OCI-LY1 (cell line): ENCODE results near the gene PARD3.

ENCODE experiments used
- H2AFZ ChIP-seq: fragments of 200-600 bp; sonication (generic), shearing (Covaris generic); 2 replicates; pipeline ENCODE4 v1.6.0; 2014; ENCODE audit warnings: antibody characterized with exemption, mild to moderate bottlenecking, low read length
- H3F3A ChIP-seq: fragments of 200-600 bp; sonication (generic), shearing (Covaris generic); 2 replicates; pipeline ENCODE4 v1.6.0; 2014; ENCODE audit warnings: mild to moderate bottlenecking, antibody characterized with exemption, low read length, moderate library complexity; ENCODE audit not compliant: insufficient read depth
- H3K27ac ChIP-seq: fragments of 200-600 bp; sonication (generic); 2 replicates; pipeline ENCODE4 v1.5.1; 2014; ENCODE audit warnings: low read length, mixed run types, mild to moderate bottlenecking, low read depth; ENCODE audit not compliant: poor library complexity, severe bottlenecking
- H3K27me3 ChIP-seq: fragments of 200-600 bp; sonication (generic); 2 replicates; pipeline ENCODE4 v1.6.0; 2014; ENCODE audit warnings: antibody characterized with exemption, mild to moderate bottlenecking, low read length, moderate library complexity; ENCODE audit not compliant: insufficient read depth
- H3K36me3 ChIP-seq: fragments of 200-600 bp; sonication (generic); 2 replicates; pipeline ENCODE4 v1.6.1; 2014; ENCODE audit warnings: mild to moderate bottlenecking, antibody characterized with exemption, low read length, moderate library complexity, mixed read lengths; ENCODE audit not compliant: insufficient read depth
- H3K4me1 ChIP-seq: fragments of 200-600 bp; sonication (generic); 2 replicates; pipeline ENCODE4 v1.5.1; 2014; ENCODE audit warnings: mild to moderate bottlenecking, low read length, moderate library complexity; ENCODE audit not compliant: insufficient read depth, severe bottlenecking
- H3K4me2 ChIP-seq: fragments of 200-600 bp; sonication (generic), shearing (Covaris generic); 2 replicates; pipeline ENCODE4 v1.6.1; 2014; ENCODE audit warnings: low read length
- H3K4me3 ChIP-seq: fragments of 200-600 bp; sonication (generic); 2 replicates; pipeline ENCODE4 v1.5.1; 2014; ENCODE audit warnings: low read length, low read depth, mild to moderate bottlenecking, mixed read lengths; ENCODE audit not compliant: poor library complexity, severe bottlenecking
- H3K79me2 ChIP-seq: fragments of 200-600 bp; shearing (Covaris generic); 2 replicates; pipeline ENCODE4 v1.6.1; 2016; ENCODE audit warnings: mixed run types, low read length, mixed read lengths; ENCODE audit not compliant: insufficient read depth
- H3K9ac ChIP-seq: fragments of 200-600 bp; sonication (generic), shearing (Covaris generic); 2 replicates; pipeline ENCODE4 v1.6.1; 2014; ENCODE audit warnings: mild to moderate bottlenecking, low read length, mixed read lengths
- H3K9me2 ChIP-seq: fragments of 200-600 bp; sonication (generic), shearing (Covaris generic); 2 replicates; pipeline ENCODE4 v1.6.1; 2014; ENCODE audit warnings: low read depth, mild to moderate bottlenecking, low read length, mixed read lengths
- H3K9me3 ChIP-seq: fragments of 200-600 bp; shearing (Covaris generic); 2 replicates; pipeline ENCODE4 v1.6.1; 2014; ENCODE audit warnings: low read length, mixed read lengths
- H4K20me1 ChIP-seq: fragments of 200-600 bp; sonication (generic), shearing (Covaris generic); 2 replicates; pipeline ENCODE4 v1.6.0; 2016; ENCODE audit warnings: mild to moderate bottlenecking, low read length; ENCODE audit not compliant: insufficient read depth
- EZH2 ChIP-seq: fragments of 200-600 bp; sonication (generic), shearing (Covaris generic); IDR thresholded peaks from 2 replicates; pipeline ENCODE4 v1.8.0; 2017; ENCODE audit warnings: borderline replicate concordance, mixed run types, mild to moderate bottlenecking, antibody characterized with exemption, low read length, moderate library complexity, mixed read lengths
- TF ChIP-seq, protein P1 (sequence below): fragments of 200-600 bp; sonication (generic), shearing (Covaris generic); IDR thresholded peaks from 2 replicates; pipeline ENCODE4 v1.5.1; 2017; ENCODE audit warnings: mild to moderate bottlenecking, antibody characterized with exemption, low read length, moderate library complexity, mixed read lengths

PARD3 gene

DNA sequence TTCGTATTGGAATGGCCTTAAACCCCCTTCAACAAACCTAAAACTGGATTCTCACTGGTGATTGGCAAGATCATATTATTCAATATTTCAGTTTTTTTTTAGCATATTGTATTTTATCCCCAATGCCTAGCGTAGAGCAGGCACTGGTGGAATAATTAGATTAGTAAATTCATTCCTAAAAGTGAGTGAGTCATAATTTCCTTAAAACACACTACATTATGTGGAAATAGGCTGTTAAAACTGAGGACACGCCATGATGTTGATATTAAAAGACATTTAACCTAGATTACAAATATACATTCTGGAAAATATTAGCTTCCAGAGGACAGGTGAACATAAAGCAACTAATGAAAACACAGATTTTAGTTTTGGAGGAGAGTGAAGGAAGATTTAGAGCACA, 463.9 kb downstream of the PARD3 start:
- no peaks in the 10 kb centered on the region for H3K4me1 ChIP-seq
- H4K20me1 ChIP-seq = no peaks in the 10 kb centered on the region
- H3K9me2 ChIP-seq = no peaks in the 10 kb centered on the region
- H3K4me2 ChIP-seq = no peak overlapping the region
- H2AFZ ChIP-seq = no peak overlapping the region
- no peak overlapping the region for H3K4me3 ChIP-seq
- no peak overlapping the region for H3K27ac ChIP-seq
- no peaks in the 10 kb centered on the region for H3K36me3 ChIP-seq
- no peaks in the 10 kb centered on the region for H3K9me3 ChIP-seq
- TF ChIP-seq, protein P1, sequence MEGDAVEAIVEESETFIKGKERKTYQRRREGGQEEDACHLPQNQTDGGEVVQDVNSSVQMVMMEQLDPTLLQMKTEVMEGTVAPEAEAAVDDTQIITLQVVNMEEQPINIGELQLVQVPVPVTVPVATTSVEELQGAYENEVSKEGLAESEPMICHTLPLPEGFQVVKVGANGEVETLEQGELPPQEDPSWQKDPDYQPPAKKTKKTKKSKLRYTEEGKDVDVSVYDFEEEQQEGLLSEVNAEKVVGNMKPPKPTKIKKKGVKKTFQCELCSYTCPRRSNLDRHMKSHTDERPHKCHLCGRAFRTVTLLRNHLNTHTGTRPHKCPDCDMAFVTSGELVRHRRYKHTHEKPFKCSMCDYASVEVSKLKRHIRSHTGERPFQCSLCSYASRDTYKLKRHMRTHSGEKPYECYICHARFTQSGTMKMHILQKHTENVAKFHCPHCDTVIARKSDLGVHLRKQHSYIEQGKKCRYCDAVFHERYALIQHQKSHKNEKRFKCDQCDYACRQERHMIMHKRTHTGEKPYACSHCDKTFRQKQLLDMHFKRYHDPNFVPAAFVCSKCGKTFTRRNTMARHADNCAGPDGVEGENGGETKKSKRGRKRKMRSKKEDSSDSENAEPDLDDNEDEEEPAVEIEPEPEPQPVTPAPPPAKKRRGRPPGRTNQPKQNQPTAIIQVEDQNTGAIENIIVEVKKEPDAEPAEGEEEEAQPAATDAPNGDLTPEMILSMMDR = no peak
- TF ChIP-seq EZH2 = no peak
- no peaks in the 10 kb centered on the region for H3K27me3 ChIP-seq
- no peak overlapping the region for H3K9ac ChIP-seq
- no peaks in the 10 kb centered on the region for H3F3A ChIP-seq
- H3K79me2 ChIP-seq = no peaks in the 10 kb centered on the region

DNA sequence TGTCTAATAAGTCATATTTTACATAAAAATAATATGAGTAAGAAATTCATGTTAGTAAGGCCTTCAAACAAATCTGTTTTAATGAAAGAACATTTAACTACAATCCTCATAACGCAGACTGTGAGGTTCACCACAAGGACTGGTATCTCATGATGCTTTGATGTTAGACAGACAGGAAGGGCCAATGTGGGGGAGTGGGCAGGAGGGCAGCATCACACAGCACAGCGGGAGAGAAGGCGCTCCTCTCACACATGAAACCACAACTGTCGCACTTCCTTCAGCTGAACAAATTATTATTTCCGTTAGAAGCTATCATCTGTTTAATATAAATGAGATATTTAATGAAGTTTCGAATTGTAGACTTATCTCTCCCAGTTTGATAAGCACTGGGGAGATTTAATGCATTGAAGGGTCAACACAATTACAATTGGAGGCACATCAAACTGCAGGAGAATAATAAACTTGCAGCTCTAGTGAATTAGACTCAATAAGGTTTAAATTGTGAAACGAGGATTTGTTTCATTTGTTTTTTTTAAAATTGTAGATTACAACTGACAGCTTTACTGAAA, 466.1 kb downstream of the PARD3 start:
- H3K27ac ChIP-seq = no peak overlapping the region
- no peak overlapping the region for H3K4me3 ChIP-seq
- no peaks in the 10 kb centered on the region for H3K9me3 ChIP-seq
- no peaks in the 10 kb centered on the region for H4K20me1 ChIP-seq
- no peak overlapping the region for H2AFZ ChIP-seq
- H3K4me1 ChIP-seq = no peaks in the 10 kb centered on the region
- H3F3A ChIP-seq = no peaks in the 10 kb centered on the region
- H3K9ac ChIP-seq = no peak overlapping the region
- no peak for TF ChIP-seq EZH2
- TF ChIP-seq, protein P1 = no peak
- no peaks in the 10 kb centered on the region for H3K79me2 ChIP-seq
- no peaks in the 10 kb centered on the region for H3K36me3 ChIP-seq
- H3K27me3 ChIP-seq = no peaks in the 10 kb centered on the region
- no peak overlapping the region for H3K4me2 ChIP-seq
- H3K9me2 ChIP-seq = no peaks in the 10 kb centered on the region

DNA sequence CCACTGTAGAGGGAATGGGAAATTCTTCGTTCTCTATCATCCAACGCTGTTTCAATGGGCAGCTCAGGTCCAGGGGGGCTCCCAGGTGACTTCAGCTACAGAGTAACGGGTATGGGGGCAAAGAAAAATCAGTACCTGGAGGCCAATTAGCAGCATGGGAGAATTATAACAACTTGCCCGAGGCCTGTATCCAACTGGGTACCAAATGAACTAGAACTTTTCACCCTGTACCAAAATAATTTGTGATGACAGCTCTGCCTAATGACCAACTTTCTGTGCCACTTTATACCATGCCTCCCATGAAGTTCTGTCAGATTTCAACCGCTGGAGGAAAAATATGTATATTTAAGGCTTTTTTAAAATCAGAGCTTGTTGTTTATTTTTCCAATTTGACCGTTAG, 467.1 kb downstream of the PARD3 start:
- no peaks in the 10 kb centered on the region for H3K9me2 ChIP-seq
- TF ChIP-seq, protein P1 = no peak
- TF ChIP-seq EZH2 = no peak
- no peak overlapping the region for H3K27ac ChIP-seq
- H3K9ac ChIP-seq = no peak overlapping the region
- H2AFZ ChIP-seq = no peak overlapping the region
- no peaks in the 10 kb centered on the region for H3K27me3 ChIP-seq
- H3K9me3 ChIP-seq = no peaks in the 10 kb centered on the region
- H3K4me2 ChIP-seq = no peak overlapping the region
- no peaks in the 10 kb centered on the region for H3F3A ChIP-seq
- no peak overlapping the region for H3K4me3 ChIP-seq
- no peaks in the 10 kb centered on the region for H3K4me1 ChIP-seq
- H3K36me3 ChIP-seq = no peaks in the 10 kb centered on the region
- no peaks in the 10 kb centered on the region for H3K79me2 ChIP-seq
- H4K20me1 ChIP-seq = no peaks in the 10 kb centered on the region
